ENCODE results near the gene GUF1.
"Not testable (repeated sequence)": the region's sequence is repeated elsewhere in the genome, so short reads cannot be mapped to it uniquely, and the experiment has no call there.

GUF1 gene

DNA sequence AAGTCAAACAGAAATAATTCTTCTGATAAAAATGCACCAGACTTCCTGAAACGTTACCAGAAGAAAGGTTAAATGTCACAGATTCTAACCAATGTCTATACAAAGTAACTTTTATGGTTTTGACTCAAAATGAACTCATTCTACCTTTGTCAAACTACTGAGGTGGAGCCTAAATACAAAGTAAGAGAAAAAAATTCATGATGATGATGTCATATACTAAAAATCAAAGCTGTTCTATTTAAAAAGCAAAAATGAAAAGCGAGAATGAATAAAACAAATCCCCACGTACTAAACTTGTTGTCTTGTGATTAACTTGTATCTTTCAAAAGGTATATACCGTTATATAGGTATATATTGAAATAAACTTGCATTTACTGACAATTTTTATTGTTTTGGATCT, 26.5 kb downstream of the GUF1 start:
- DNase-seq (ENCODE audit: low read depth), result no peak

DNA sequence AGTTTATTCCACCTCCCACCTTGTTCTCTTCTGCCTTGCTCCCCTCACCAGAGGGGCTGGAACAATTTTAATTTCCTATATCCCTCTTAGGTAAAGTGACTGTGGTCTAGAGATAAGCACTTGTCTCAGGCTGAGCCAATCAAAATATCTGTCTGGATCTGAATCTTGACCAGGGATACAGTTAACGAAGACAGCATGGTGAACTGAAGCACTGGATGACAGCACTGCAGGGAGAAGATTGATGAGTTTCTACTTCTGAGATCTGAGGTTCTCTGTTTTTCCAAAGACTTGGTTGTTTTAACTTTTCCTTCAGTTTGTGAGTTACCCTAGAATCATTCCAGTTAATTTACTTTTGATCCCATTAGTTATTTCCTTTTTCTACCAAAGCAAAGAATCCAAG, 34.9 kb downstream of the GUF1 start:
- no peak for DNase-seq (ENCODE audit: low read depth)

GRCh38 chr4:44716597-44716996, 38.4 kb downstream of the GUF1 start:
- no peak for DNase-seq (ENCODE audit: low read depth)

DNA sequence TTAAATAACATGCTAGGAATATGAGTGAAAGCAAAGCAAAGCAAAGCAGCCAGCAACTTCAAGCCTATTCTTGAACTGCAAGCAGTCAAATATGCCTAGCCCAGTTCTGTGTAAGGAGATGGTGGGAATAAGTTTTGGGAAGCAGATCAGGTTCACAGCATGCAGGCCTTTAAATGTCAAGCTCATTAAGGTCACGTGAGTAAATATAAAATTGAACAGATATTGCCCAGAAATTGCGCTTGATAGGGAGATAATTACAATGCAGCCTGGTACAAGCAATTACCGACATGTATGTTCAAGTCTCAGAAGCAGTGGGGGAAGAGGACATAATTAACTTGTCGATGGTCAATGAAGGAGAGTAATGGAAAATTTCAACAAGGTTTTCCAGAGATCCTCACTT, 42.2 kb downstream of the GUF1 start:
- DNase-seq (ENCODE audit: low read depth), result no peak

DNA sequence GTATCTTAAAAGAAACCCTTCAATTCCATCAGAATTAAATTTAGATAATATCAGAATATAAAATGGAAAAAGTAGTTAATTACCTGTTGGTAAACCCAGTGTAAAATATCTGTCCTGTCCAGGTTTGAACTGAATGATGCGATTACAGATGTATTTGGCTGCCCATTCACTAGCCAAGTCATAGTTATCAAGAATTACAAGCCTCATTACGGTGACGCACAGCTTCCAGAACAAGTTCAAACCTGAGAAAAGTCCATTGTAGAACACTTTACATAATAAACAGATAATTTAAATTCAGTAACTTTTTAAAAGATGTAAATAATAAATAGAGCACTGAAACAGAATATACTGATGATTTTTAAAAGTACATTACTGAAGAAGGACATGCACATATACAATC, 43.8 kb downstream of the GUF1 start:
- DNase-seq (ENCODE audit: low read depth), result no peak

GRCh38 chr4:44725166-44725565, 46.9 kb downstream of the GUF1 start:
- DNase-seq (ENCODE audit: low read depth), result no peak

- DNase-seq (ENCODE audit: low read depth), result no peak
Observed at GRCh38 chr4:44725726-44726037, 47.5 kb downstream of the GUF1 start.

DNA sequence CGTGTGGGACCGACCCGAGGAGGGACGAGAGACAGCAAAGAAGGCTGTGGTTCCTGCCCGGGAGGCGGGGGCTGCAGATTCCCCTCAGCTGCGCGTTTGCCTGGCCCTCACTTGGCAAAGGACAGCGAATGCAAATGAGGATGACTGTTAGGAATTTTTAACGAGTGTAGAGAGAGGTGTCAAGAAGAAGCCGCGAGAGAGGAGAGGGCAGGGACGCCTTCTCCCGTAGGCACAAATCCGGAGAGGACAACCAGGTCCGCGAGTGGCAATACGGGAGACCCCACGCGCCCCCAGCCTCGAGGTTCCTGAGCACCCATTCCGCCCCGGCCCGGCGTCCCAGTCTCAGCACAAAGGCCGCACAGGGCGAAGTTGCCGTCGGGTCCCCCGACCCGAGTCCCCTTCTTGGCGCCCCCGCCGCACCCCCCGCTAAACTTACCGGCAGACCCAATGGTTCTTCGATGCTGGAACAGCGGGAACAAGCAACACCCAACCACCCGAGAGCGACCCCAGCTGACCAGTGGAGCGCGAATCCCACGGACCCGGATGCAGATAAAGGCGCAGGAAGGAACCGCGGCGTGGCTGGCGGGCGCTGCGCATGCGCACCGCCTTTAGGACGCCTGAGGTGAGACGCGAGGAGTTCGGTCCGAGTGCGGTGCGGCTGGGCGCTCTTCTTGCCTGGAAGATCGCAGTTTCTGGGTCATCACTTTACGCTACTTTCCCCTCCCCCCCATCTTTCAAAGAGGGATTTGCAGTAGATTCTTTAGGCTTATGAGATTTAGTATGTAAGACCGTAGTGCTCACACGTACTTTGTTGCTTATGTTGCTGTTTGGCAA, 48.0 kb downstream of the GUF1 start, which contains the start of gene GNPDA2:
TSS of gene GNPDA2 (minus strand) at position 519 of the 834 bp plus-strand sequence. CDS start 4,349 bp downstream, outside the sequence.
- DNase-seq (ENCODE audit: low read depth), result peak; percentile 55

- DNase-seq (ENCODE audit: low read depth), result no peak
Observed at GRCh38 chr4:44727471-44727870, 49.3 kb downstream of the GUF1 start.

GRCh38 chr4:44728694-44729093, 50.5 kb downstream of the GUF1 start:
- DNase-seq (ENCODE audit: low read depth), result not testable (repeated sequence)

DNA sequence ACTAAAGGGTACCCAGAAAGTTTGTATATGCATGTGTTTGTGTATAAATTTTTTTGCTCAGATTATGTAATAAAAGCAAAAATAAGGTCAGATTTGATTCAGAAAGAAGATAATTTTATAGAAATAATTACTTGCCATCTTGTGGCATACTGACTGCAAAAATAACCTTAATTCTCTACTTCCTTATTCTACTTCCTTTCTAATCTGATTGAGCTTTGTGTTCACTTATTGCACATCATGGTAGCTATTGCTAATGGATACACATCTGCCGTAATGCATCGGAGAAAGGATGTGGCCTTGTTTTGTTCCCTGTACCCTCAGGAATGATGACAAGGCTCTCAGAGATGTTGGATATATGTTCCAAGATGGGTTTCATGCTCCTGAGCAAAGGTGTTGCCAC, 58.7 kb downstream of the GUF1 start:
- no peak for DNase-seq (ENCODE audit: low read depth)

- no peak for DNase-seq (ENCODE audit: low read depth)
Observed at GRCh38 chr4:44738615-44739014, 60.4 kb downstream of the GUF1 start.

GRCh38 chr4:44740201-44740600, 62.0 kb downstream of the GUF1 start:
- DNase-seq (ENCODE audit: low read depth), result no peak

Data from stimulated activated CD8-positive, alpha-beta memory T cell treated with anti-CD3 and anti-CD28 coated beads, Interleukin-7, amount 100 ng/mL, for 24 hours (primary cell).